Measurements from ENCODE around the gene CLEC20A. TPM values are rescaled to one million over a fixed set of nuclear protein-coding genes. Genes with fewer than 3 reads are reported as not detected.

The CLEC20A gene
- total and polyA plus RNA-seq, 2 experiments from 2014 or later: not detected

- peak; percentile 29 for DNase-seq (ENCODE audit: low spot score)
- peak overlapping the region; percentile 51 for H3K27ac Mint-ChIP-seq
- TF ChIP-seq CTCF (conservative IDR thresholded peaks at IDR 0.05; ENCODE audit: low read depth in 2 of 2) (no peak), REST (IDR thresholded peaks at IDR 0.05; ENCODE audit: unreplicated experiment) (no peak), EZH2 (IDR thresholded peaks at IDR 0.05; ENCODE audit: low read depth, unreplicated experiment) (no peak), EZH2phosphoT487 (IDR thresholded peaks at IDR 0.05; ENCODE audit: unreplicated experiment) (no peak), JUNB (IDR thresholded peaks at IDR 0.05; ENCODE audit: unreplicated experiment) (no peak), ZNF114 (CRISPR knock-in tag; IDR thresholded peaks at IDR 0.05) (no peak), CREB1 (CRISPR knock-in tag; IDR thresholded peaks at IDR 0.05; ENCODE audit: low read depth) (no peak), ETS1 (IDR thresholded peaks at IDR 0.05) (no peak)
- Histone ChIP-seq H3K27ac (ENCODE audit: low read depth) (peak overlapping the region; percentile 1; the same call in 1 of the 2 replicates), H3K79me2 (replicated peaks; ENCODE audit: insufficient read depth) (no peaks in the 10 kb centered on the region), H3K4me1 (ENCODE audit: insufficient read depth) (peaks cover 14% of the 10 kb centered on the region; the same call in 1 of the 2 replicates), H3K9me2 (ENCODE audit: insufficient read depth) (no peaks in the 10 kb centered on the region), H3K36me3 (ENCODE audit: insufficient read depth) (peaks cover 3% of the 10 kb centered on the region), H3K27me3 (ENCODE audit: insufficient read depth) (no peaks in the 10 kb centered on the region), H3K4me3 (no peak overlapping the region), H3F3A (replicated peaks; ENCODE audit: low read depth) (no peaks in the 10 kb centered on the region), H2AFZ (no peak overlapping the region), H3K4me2 (no peak overlapping the region), H4K20me1 (replicated peaks; ENCODE audit: insufficient read depth) (no peaks in the 10 kb centered on the region)
- peaks cover 10% of the 10 kb centered on the region for H3K4me1 Mint-ChIP-seq
- no peak overlapping the region for H3K4me3 Mint-ChIP-seq
- no peak; the same call in 2 of the 3 replicates for ATAC-seq
- H3K27me3 Mint-ChIP-seq (ENCODE audit: insufficient read depth, low read depth, poor library complexity): no peaks in the 10 kb centered on the region
- H3K9me3 Mint-ChIP-seq: no peaks in the 10 kb centered on the region
- H3K36me3 Mint-ChIP-seq (ENCODE audit: low read depth): peaks cover 21% of the 10 kb centered on the region
Observed at GRCh38 chr1:178461104-178461503, 35.7 kb downstream of the CLEC20A start.

- Mint-ChIP-seq H3K9me3 (no peaks in the 10 kb centered on the region), H3K4me1 (peaks cover 10% of the 10 kb centered on the region), H3K27me3 (ENCODE audit: insufficient read depth, low read depth, poor library complexity) (no peaks in the 10 kb centered on the region), H3K4me3 (no peak overlapping the region), H3K36me3 (ENCODE audit: low read depth) (peaks cover 17% of the 10 kb centered on the region), H3K27ac (no peak overlapping the region)
- ATAC-seq (peak; percentile 54), DNase-seq (ENCODE audit: low spot score) (no peak)
- no peaks in the 10 kb centered on the region for H3K79me2 ChIP-seq (replicated peaks; ENCODE audit: insufficient read depth)
- H3K4me3 ChIP-seq: no peak overlapping the region
- no peaks in the 10 kb centered on the region for H3F3A ChIP-seq (replicated peaks; ENCODE audit: low read depth)
- H3K4me1 ChIP-seq (ENCODE audit: insufficient read depth): peaks cover 17% of the 10 kb centered on the region; the same call in 1 of the 2 replicates
- TF ChIP-seq POLR2AphosphoS5 (IDR thresholded peaks at IDR 0.05; ENCODE audit: low read depth) (no peak), ETS1 (IDR thresholded peaks at IDR 0.05) (no peak), CREB1 (CRISPR knock-in tag; IDR thresholded peaks at IDR 0.05; ENCODE audit: low read depth) (no peak), ZNF114 (CRISPR knock-in tag; IDR thresholded peaks at IDR 0.05) (no peak), STAT1 (IDR thresholded peaks at IDR 0.05; ENCODE audit: unreplicated experiment) (no peak), ZNF331 (CRISPR knock-in tag; IDR thresholded peaks at IDR 0.05; ENCODE audit: low read depth) (no peak), REST (IDR thresholded peaks at IDR 0.05; ENCODE audit: unreplicated experiment) (no peak), JUNB (IDR thresholded peaks at IDR 0.05; ENCODE audit: unreplicated experiment) (no peak), EZH2 (IDR thresholded peaks at IDR 0.05; ENCODE audit: low read depth, unreplicated experiment) (no peak)
- no peak overlapping the region for H3K4me2 ChIP-seq
- H3K27me3 ChIP-seq (ENCODE audit: insufficient read depth): no peaks in the 10 kb centered on the region
- H3K9me2 ChIP-seq (ENCODE audit: insufficient read depth): no peaks in the 10 kb centered on the region
- H2AFZ ChIP-seq: no peak overlapping the region
- H3K27ac ChIP-seq (ENCODE audit: low read depth): no peak overlapping the region
- no peaks in the 10 kb centered on the region; the same call in 1 of the 2 replicates for H3K36me3 ChIP-seq (ENCODE audit: insufficient read depth)
- H4K20me1 ChIP-seq (replicated peaks; ENCODE audit: insufficient read depth): no peaks in the 10 kb centered on the region
Observed at GRCh38 chr1:178458203-178458602, 38.6 kb downstream of the CLEC20A start.

All from GM23338 (cell line).